IgD-negative memory B cell (primary cell): Measurements from ENCODE around the gene FBXL4. TPM values are rescaled to one million over a fixed set of nuclear protein-coding genes. Genes with fewer than 3 reads are reported as not detected.

Experiments
- H3K27ac Mint-ChIP-seq, 3 donors: one replicate each; pipeline ENCODE4 v1.8.0; 2020 to 2022; ENCODE audit warnings: mild to moderate bottlenecking in 3 of 3, mixed read lengths in 3 of 3, moderate library complexity in 1 of 3
- H3K27me3 Mint-ChIP-seq: one replicate; pipeline ENCODE4 v1.8.0; 2021; ENCODE audit warnings: mixed read lengths
- H3K36me3 Mint-ChIP-seq: one replicate; pipeline ENCODE4 v1.8.0; 2020; ENCODE audit warnings: mild to moderate bottlenecking, mixed read lengths
- H3K4me1 Mint-ChIP-seq, 3 donors: one replicate each; pipeline ENCODE4 v1.8.0; 2020 to 2022; ENCODE audit warnings: mixed read lengths in 3 of 3, mild to moderate bottlenecking in 1 of 3
- H3K4me3 Mint-ChIP-seq, 4 donors: one replicate each; pipeline ENCODE4 v1.8.0; 2020 to 2022; ENCODE audit warnings: mild to moderate bottlenecking in 4 of 4, mixed read lengths in 4 of 4, moderate library complexity in 3 of 4
- H3K9me3 Mint-ChIP-seq, 3 donors: one replicate each; pipeline ENCODE4 v1.8.0; 2020 to 2021; ENCODE audit warnings: mixed read lengths in 3 of 3, mild to moderate bottlenecking in 1 of 3
- polyA plus RNA-seq: library from polyadenylated mRNA; unstranded; fragments of 300-500 nt; fragmentation: Illumina TruSeq; gene quantifications from one replicate; pipeline ENCODE4 v1.2.3, GENCODE V29; 2021

The FBXL4 gene
- polyA plus RNA-seq, 1 donor from 2014 or later: 9.7 TPM

- no peaks in the 10 kb centered on the region for H3K36me3 Mint-ChIP-seq
- peaks cover 69% of the 10 kb centered on the region for H3K27me3 Mint-ChIP-seq
- peak overlapping the region; percentile 8 to 84 (median 72) for H3K27ac Mint-ChIP-seq
- H3K9me3 Mint-ChIP-seq: peaks cover 0 to 6% (median 0%) of the 10 kb centered on the region in 3 donors
- H3K4me3 Mint-ChIP-seq: peak overlapping the region in 2 of 4 donors; percentile 14 to 22
- H3K4me1 Mint-ChIP-seq: peaks cover 13 to 28% (median 14%) of the 10 kb centered on the region in 3 donors
Observed at GRCh38 chr6:98842342-98843180, 105.2 kb downstream of the FBXL4 start.

- Mint-ChIP-seq H3K9me3 (peaks cover 0 to 6% (median 0%) of the 10 kb centered on the region in 3 donors), H3K27me3 (peaks cover 67% of the 10 kb centered on the region)
Observed at GRCh38 chr6:98841621-98842341, 106.0 kb downstream of the FBXL4 start.

GRCh38 chr6:98840996-98841513, 106.7 kb downstream of the FBXL4 start:
- Mint-ChIP-seq H3K4me1 (peaks cover 16 to 30% (median 17%) of the 10 kb centered on the region in 3 donors), H3K27ac (peak overlapping the region in 1 of 3 donors; percentile 7), H3K9me3 (peaks cover 0 to 6% (median 0%) of the 10 kb centered on the region in 3 donors), H3K27me3 (peaks cover 66% of the 10 kb centered on the region), H3K36me3 (no peaks in the 10 kb centered on the region), H3K4me3 (no peak overlapping the region)

More at GRCh38 chr6:98841621-98842341, 106.0 kb downstream of the FBXL4 start:
- Mint-ChIP-seq H3K36me3 (no peaks in the 10 kb centered on the region), H3K4me1 (peaks cover 13 to 28% (median 14%) of the 10 kb centered on the region in 3 donors), H3K4me3 (peak overlapping the region in 1 of 4 donors; percentile 14), H3K27ac (peak overlapping the region in 1 of 3 donors; percentile 53)

- H3K4me1 Mint-ChIP-seq: peaks cover 14 to 29% (median 14%) of the 10 kb centered on the region in 3 donors
- no peak overlapping the region for H3K4me3 Mint-ChIP-seq
- peaks cover 65% of the 10 kb centered on the region for H3K27me3 Mint-ChIP-seq
- H3K9me3 Mint-ChIP-seq: peaks cover 0 to 10% (median 0%) of the 10 kb centered on the region in 3 donors
- H3K27ac Mint-ChIP-seq: peak overlapping the region in 2 of 3 donors; percentile 3 to 7
- H3K36me3 Mint-ChIP-seq: peaks cover 3% of the 10 kb centered on the region
Observed at GRCh38 chr6:98840385-98840784, 107.4 kb downstream of the FBXL4 start.

- Mint-ChIP-seq H3K4me3 (peak overlapping the region in 1 of 4 donors; percentile 8), H3K4me1 (peaks cover 14 to 29% (median 14%) of the 10 kb centered on the region in 3 donors), H3K9me3 (peaks cover 0 to 10% (median 0%) of the 10 kb centered on the region in 3 donors), H3K27ac (peak overlapping the region in 1 of 3 donors; percentile 15), H3K36me3 (peaks cover 3% of the 10 kb centered on the region), H3K27me3 (peaks cover 65% of the 10 kb centered on the region)
Observed at GRCh38 chr6:98839781-98840361, 107.9 kb downstream of the FBXL4 start.

GRCh38 chr6:98838975-98839374, 108.8 kb downstream of the FBXL4 start:
- no peak overlapping the region for H3K27ac Mint-ChIP-seq
- H3K36me3 Mint-ChIP-seq: peaks cover 3% of the 10 kb centered on the region
- peaks cover 59% of the 10 kb centered on the region for H3K27me3 Mint-ChIP-seq
- H3K9me3 Mint-ChIP-seq: peaks cover 0 to 5% (median 0%) of the 10 kb centered on the region in 3 donors
- no peak overlapping the region for H3K4me3 Mint-ChIP-seq
- peaks cover 8 to 23% (median 10%) of the 10 kb centered on the region in 3 donors for H3K4me1 Mint-ChIP-seq

- peak overlapping the region in 2 of 3 donors; percentile 32 to 44 for H3K27ac Mint-ChIP-seq
- peaks cover 0 to 3% (median 0%) of the 10 kb centered on the region in 3 donors for H3K9me3 Mint-ChIP-seq
- H3K36me3 Mint-ChIP-seq: peaks cover 3% of the 10 kb centered on the region
- peaks cover 61% of the 10 kb centered on the region for H3K27me3 Mint-ChIP-seq
- no peak overlapping the region for H3K4me3 Mint-ChIP-seq
- peaks cover 17 to 33% (median 20%) of the 10 kb centered on the region in 3 donors for H3K4me1 Mint-ChIP-seq
Observed at GRCh38 chr6:98838032-98838431, 109.7 kb downstream of the FBXL4 start.

- Mint-ChIP-seq H3K27ac (peak overlapping the region; percentile 4 to 96 (median 71)), H3K9me3 (peaks cover 0 to 3% (median 0%) of the 10 kb centered on the region in 3 donors), H3K27me3 (peaks cover 63% of the 10 kb centered on the region), H3K4me1 (peaks cover 15 to 39% (median 21%) of the 10 kb centered on the region in 3 donors), H3K36me3 (peaks cover 3% of the 10 kb centered on the region), H3K4me3 (peak overlapping the region in 3 of 4 donors; percentile 10 to 77 (median 45))
Observed at GRCh38 chr6:98836962-98837944, 110.5 kb downstream of the FBXL4 start.

GRCh38 chr6:98836025-98836961, 111.5 kb downstream of the FBXL4 start:
- peak overlapping the region; percentile 71 to 96 (median 71) for H3K27ac Mint-ChIP-seq
- H3K4me1 Mint-ChIP-seq: peaks cover 18 to 35% (median 24%) of the 10 kb centered on the region in 3 donors

GRCh38 chr6:98835149-98836024, 112.4 kb downstream of the FBXL4 start:
- Mint-ChIP-seq H3K4me1 (peaks cover 19 to 40% (median 28%) of the 10 kb centered on the region in 3 donors), H3K36me3 (peaks cover 3% of the 10 kb centered on the region), H3K9me3 (peaks cover 0 to 8% (median 0%) of the 10 kb centered on the region in 3 donors), H3K27ac (peak overlapping the region in 2 of 3 donors; percentile 71 to 96), H3K27me3 (peaks cover 64% of the 10 kb centered on the region), H3K4me3 (peak overlapping the region in 3 of 4 donors; percentile 50 to 77 (median 66))

More at GRCh38 chr6:98836025-98836961, 111.5 kb downstream of the FBXL4 start:
- Mint-ChIP-seq H3K4me3 (peak overlapping the region; percentile 50 to 77 (median 72)), H3K36me3 (peaks cover 3% of the 10 kb centered on the region), H3K9me3 (peaks cover 0 to 3% (median 0%) of the 10 kb centered on the region in 3 donors), H3K27me3 (peaks cover 61% of the 10 kb centered on the region)

GRCh38 chr6:98834060-98835031, 113.4 kb downstream of the FBXL4 start, which contains the start of gene POU3F2:
Gene POU3F2, plus strand, starts transcription at chr6:98834574. Its CDS starts 300 bp downstream, at chr6:98834874.
- Mint-ChIP-seq H3K27ac (peak within 1 kb of the TSS; percentile 83 to 93 (median 87)), H3K36me3 (peaks cover 3% of the 10 kb centered on the region), H3K27me3 (peaks cover 62% of the 10 kb centered on the region), H3K4me1 (peaks cover 19 to 40% (median 29%) of the 10 kb centered on the region in 3 donors), H3K9me3 (peaks cover 0 to 9% (median 0%) of the 10 kb centered on the region in 3 donors), H3K4me3 (peak within 1 kb of the TSS; percentile 84 to 98 (median 94))
